Activated CD4-positive, alpha-beta T cell treated with anti-CD3 and anti-CD28 coated beads for 24 hours (primary cell): Measurements from ENCODE around the gene PRDX6.
"Not testable (repeated sequence)": the region's sequence is repeated elsewhere in the genome, so short reads cannot be mapped to it uniquely, and the experiment has no call there.

Source experiments
- DNase-seq, 2 donors: peaks; one replicate each; pipeline ENCODE4 v3.0.0-alpha.2; 2020; ENCODE audit warnings: low read depth in 2 of 2

Gene PRDX6

DNA sequence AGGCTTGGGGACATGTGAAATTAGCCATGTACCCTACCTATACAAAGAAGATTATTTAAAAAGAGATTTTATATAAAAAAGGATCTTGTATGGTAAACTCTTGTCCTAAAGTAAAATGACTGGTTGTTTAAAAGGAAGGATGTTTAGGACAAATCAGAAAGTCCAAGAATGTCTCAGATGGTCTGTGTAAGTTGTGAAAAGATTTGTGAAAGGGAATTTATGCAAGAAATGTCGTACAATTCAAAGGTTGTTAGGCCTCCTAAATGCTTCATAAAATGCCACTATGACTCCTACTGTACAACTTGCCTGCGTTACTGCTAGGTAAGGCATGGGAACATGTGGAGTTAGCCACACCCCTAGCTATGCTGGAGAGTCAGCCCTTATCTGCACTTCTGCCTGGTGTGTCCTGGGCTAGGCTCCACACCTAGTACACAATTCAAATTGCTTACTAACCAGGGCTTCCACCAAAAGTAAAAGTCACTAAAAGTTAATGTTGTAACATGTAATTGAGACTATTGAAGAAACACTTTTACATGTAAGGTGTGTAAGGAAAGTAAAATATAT is 19.7 kb downstream of the PRDX6 start:
- no peak for DNase-seq

GRCh38 chr1:173499729-173500128 is 22.6 kb downstream of the PRDX6 start:
- no peak for DNase-seq

DNA sequence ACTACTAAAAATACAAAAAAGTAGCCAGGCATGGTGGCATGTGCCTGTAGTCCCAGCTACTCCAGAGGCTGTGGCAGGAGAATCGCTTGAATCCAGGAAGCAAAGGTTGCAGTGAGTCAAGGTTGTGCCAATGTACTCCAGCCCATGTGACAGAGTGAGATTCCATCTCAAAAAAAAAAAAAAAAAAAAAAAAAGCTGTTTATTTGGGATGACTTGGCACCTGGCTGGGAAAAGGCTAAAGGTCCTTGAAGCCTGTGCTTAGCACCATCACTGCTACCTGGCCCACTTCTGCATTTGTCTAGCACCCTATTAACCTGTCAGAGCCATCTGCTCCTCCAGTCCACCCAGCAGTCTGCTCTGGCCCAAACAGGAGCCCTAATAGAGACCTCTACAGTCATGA is 25.0 kb downstream of the PRDX6 start:
- DNase-seq, result no peak

- no peak for DNase-seq
These were observed 26.3 kb downstream of the PRDX6 start for GRCh38 chr1:173503391-173503790.

DNA sequence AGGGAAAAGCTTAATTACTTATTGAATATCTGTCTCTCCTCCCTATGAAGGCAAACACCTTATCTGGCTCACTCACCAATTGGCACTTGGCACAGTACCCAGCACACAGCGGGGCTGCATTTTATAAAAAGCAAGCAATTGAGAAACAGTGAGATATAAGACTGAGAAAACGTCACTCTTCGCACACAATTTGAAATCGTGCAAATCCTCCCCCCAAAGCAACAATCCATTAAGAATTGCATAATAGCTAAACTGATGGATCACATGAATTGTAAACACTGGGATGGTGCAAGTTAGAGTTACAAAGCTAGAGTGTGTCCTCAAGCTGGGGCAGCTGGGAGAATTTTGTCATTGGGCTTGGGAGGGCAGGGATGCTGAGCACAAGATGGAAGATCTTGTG is 27.1 kb downstream of the PRDX6 start:
- DNase-seq, result no peak

DNA sequence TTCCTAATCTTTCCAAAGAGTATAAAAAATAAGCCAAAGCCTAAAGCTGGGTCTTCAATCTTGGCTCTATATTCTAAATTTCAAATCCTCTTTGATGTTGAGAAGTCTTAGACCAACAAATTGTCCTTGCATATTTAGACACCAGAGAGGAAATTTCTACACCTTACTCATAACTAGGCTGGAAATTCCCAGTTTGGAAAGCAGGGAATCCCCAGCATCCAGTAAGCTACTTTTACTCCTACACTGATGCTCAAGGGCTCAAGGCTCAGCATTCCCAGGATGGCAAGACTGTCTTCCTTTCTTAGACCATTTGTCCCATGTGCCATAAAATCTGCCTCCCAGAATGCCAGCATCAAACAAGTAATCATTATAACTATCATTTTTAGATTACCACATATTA is 28.3 kb downstream of the PRDX6 start:
- DNase-seq, result no peak

- DNase-seq, result no peak
These were observed 29.3 kb downstream of the PRDX6 start for GRCh38 chr1:173506437-173506836.

DNA sequence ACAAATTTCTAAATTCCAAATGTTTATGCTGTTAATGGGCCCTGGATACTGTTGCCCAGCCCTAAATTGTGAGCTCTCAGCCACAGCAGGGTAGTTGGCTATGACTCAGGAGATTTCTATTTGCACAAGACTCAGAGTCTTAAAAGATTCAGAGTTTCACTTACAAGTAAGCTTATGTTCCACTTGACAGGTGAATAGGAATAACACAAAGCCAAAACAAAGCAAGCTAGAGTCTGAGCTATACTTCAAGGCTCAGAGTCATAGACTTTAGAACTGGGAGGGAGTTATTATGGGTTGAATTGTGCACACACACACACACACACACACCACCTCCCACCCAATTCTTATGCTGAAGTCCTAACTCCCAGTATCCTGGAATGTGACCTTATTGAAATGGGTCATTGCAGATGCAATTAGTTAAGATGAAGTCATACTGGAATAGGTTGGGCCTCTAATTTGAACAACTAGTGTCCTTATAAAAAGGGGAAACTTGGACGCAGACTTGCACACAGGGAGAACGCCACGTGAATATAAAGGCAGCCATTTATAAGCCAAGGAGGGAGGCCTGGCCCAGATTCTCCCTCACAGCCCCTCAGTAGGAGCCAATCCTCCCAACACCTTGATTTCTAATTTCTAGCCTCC is 30.2 kb downstream of the PRDX6 start:
- no peak for DNase-seq

- DNase-seq, result no peak
These were observed 30.7 kb downstream of the PRDX6 start for GRCh38 chr1:173507847-173508209.

GRCh38 chr1:173508541-173508940 is 31.4 kb downstream of the PRDX6 start:
- no peak for DNase-seq

DNA sequence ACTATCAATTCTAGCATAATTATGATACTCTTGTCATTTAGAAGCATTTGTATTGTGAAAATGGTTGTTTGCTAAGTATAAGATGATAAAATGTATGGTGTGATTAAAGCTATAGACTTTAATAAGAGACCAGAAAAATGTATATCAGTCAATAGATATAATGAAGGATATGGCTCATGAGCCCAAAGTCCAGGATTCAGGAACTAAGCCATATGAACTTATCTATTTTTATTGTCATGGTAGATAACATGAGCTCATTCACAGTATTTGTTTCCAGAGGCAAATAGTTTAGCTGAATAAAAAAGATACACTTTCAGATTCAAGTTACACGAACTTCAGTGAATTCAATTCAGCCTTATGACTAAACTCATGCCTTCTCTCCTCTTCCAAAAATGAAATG is 32.7 kb downstream of the PRDX6 start:
- no peak for DNase-seq

- not testable (repeated sequence) for DNase-seq
These were observed 37.4 kb downstream of the PRDX6 start for GRCh38 chr1:173514503-173514902.

GRCh38 chr1:173520799-173521198 is 43.7 kb downstream of the PRDX6 start:
- DNase-seq, result no peak

GRCh38 chr1:173523329-173523728 is 46.2 kb downstream of the PRDX6 start:
- no peak for DNase-seq

GRCh38 chr1:173525926-173526325 is 48.8 kb downstream of the PRDX6 start:
- no peak for DNase-seq

GRCh38 chr1:173527151-173527826 is 50.2 kb downstream of the PRDX6 start:
- no peak for DNase-seq

DNA sequence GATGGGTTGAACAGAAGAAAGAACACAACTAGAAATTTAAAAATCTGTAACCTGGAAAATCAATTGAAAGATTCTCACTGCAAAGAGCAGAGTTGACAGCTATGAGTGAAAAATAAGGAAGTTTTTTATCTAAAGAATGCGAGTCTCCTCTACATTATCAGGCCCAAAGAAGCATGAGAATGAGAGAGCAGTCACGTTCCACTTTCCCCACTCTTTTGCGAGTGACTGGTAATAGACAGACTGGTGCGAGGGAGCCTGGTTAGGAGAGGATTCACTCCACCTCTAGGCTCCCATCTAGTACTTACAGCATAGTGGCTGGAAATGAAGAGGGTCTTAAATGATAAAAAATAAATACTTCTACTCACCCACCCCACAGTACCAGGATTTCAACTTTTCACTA is 52.0 kb downstream of the PRDX6 start:
- DNase-seq, result no peak

- no peak for DNase-seq
These were observed 53.9 kb downstream of the PRDX6 start for GRCh38 chr1:173530795-173531693.

DNA sequence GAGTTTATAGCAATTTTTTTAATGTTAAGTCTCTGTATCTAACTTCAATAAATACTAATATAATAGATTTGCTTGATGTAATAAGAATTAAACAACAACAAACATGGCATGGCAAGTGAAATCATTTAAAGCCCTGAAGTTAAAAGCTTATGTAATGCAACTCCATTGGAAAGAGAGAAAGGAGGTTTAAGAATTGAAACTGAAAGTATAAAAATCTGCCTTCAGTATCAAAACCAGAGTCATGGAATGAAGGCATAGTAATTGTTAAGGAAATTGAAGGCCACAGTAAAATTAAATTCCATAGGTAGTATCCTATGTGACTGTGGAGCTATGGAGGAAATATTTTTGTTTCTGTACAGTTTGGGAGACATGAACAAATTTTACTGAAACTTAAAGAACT is 55.1 kb downstream of the PRDX6 start:
- no peak for DNase-seq

- DNase-seq, result no peak
These were observed 59.1 kb downstream of the PRDX6 start for GRCh38 chr1:173536223-173536622.
